GM18907 (cell line): ENCODE measurements around the gene CST9.
"Not testable (repeated sequence)": the region's sequence is repeated elsewhere in the genome, so short reads cannot be mapped to it uniquely, and the experiment has no call there.

Experiments used
- ATAC-seq: cut with Tn5 transposase; IDR thresholded peaks from one replicate; pipeline ENCODE4 v1.9.1; 2021; ENCODE audit warnings: mild to moderate bottlenecking, moderate library complexity; ENCODE audit not compliant: unreplicated experiment

Gene CST9

GRCh38 chr20:23624324-23624691 is 18.6 kb upstream of the CST9 start:
- ATAC-seq: no peak

- no peak for ATAC-seq
Measured at GRCh38 chr20:23623666-23624323, 18.1 kb upstream of the CST9 start.

GRCh38 chr20:23622839-23623343 is 17.2 kb upstream of the CST9 start:
- peak; percentile 85 for ATAC-seq

GRCh38 chr20:23622401-23622800 is 16.7 kb upstream of the CST9 start:
- not testable (repeated sequence) for ATAC-seq

GRCh38 chr20:23620670-23621386 is 15.1 kb upstream of the CST9 start:
- not testable (repeated sequence) for ATAC-seq

GRCh38 chr20:23614163-23614562 is 8.4 kb upstream of the CST9 start:
- no peak for ATAC-seq

- ATAC-seq: no peak
Measured at GRCh38 chr20:23613676-23614075, 8.0 kb upstream of the CST9 start.

- ATAC-seq: no peak
Measured at GRCh38 chr20:23612396-23612795, 6.7 kb upstream of the CST9 start.

- no peak for ATAC-seq
Measured at GRCh38 chr20:23609486-23610109, 3.9 kb upstream of the CST9 start.

GRCh38 chr20:23608251-23608846 is 2.6 kb upstream of the CST9 start:
- no peak for ATAC-seq

GRCh38 chr20:23607497-23608245 is 2.0 kb upstream of the CST9 start:
- no peak for ATAC-seq

GRCh38 chr20:23606652-23607049 is 934 bp upstream of the CST9 start:
- ATAC-seq: peak; percentile 95

- no peak for ATAC-seq
Measured at GRCh38 chr20:23604306-23604705, 1.4 kb downstream of the CST9 start.

- no peak for ATAC-seq
Measured at GRCh38 chr20:23603321-23603720, 2.4 kb downstream of the CST9 start.

- no peak for ATAC-seq
Measured at GRCh38 chr20:23602699-23603098, 3.0 kb downstream of the CST9 start.

- no peak for ATAC-seq
Measured at GRCh38 chr20:23602241-23602640, 3.5 kb downstream of the CST9 start.

- no peak for ATAC-seq
Measured at GRCh38 chr20:23601715-23602114, 4.0 kb downstream of the CST9 start.

GRCh38 chr20:23598481-23598880 is 7.2 kb downstream of the CST9 start:
- ATAC-seq: no peak

GRCh38 chr20:23596579-23597250 is 9.0 kb downstream of the CST9 start:
- no peak for ATAC-seq

- ATAC-seq: no peak
Measured at GRCh38 chr20:23595941-23596340, 9.8 kb downstream of the CST9 start.
